Activated T-cell treated with anti-CD3 and anti-CD28 coated beads, Interleukin-2, amount 50 U/mL, for 1 hour (primary cell): ENCODE data around the gene ANKRD27.
"Not testable (repeated sequence)": the region's sequence is repeated elsewhere in the genome, so short reads cannot be mapped to it uniquely, and the experiment has no call there.

ENCODE experiments used
- DNase-seq: peaks from one replicate; pipeline ENCODE4 v3.0.0-alpha.2; 2020

ANKRD27 gene

DNA sequence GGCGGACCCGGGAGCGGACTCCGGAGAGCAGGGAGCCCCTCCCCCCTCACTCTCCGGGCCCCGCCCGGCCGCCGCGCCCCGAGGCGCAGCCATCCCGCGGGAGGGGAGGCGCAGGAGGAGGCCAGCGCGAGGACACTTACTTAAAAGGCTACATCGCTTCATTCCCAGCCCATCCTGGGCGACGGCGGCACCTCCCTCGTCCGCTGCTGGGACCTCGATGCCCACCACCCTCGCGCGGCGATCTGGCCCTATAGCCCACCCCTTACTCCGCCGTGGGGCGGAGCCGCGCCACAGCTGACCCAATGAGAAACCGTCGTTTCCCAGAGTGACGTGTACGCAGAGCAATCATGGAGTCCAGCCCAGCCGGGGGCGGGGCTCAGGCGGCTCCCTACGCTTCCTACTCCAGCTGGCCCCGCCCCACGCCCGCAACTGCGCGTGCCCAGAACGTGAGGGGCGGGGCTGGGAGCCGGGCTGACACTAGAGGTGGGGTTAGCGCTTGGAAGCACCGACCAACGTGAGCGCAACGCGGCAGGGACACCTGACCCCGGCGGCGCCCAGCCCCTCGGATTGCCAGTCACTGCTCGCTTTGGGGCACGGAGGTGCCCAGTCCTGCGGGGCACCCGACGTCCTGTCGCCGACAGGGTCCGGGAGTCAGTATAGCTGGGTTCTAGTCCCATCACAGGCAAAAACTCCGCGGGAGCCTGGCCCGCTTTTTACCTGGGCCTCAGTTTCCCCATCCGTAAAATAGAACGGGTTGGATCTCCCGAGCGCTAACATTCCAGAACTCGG, at the start of gene ANKRD27:
ANKRD27 (minus strand) TSS at position 250 of the 789 bp plus-strand sequence. CDS start 16,165 bp downstream, outside the sequence.
- peak; percentile 98 for DNase-seq

- DNase-seq, result no peak
Observed at GRCh38 chr19:32720936-32721250, 45.9 kb upstream of the ANKRD27 start.

DNA sequence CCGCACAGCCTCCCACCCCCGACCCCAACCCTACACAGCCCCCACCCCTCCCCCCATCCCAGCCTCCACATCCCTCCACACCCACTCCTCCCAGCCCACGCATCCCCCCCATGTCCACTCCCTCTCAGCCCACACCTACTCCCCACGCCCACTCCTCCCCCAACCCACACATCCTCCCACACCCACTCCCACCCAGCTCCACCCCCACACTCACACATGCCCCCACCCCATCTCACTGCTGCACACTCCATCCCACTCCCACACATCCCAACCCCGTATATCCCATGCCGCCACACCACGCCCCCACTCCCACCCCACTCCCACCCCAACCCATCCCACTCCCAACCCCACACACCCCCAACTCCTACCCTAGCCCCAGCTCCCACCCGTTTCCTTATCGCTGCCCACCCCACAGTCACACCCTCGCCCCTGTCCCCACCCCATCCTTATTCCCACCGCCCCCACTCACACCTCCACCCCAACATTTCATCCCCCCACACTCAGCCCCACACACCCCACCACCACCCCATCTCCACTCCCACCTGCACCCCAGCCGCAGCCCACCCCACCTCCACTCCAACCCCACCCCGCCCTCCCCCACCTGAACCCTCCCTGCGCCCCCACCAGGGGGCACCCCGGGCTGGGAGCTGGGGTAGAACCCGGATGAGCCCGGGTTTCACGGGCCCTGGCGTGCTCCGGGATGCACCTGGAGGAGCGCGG, 45.4 kb upstream of the ANKRD27 start:
- DNase-seq, result no peak

DNA sequence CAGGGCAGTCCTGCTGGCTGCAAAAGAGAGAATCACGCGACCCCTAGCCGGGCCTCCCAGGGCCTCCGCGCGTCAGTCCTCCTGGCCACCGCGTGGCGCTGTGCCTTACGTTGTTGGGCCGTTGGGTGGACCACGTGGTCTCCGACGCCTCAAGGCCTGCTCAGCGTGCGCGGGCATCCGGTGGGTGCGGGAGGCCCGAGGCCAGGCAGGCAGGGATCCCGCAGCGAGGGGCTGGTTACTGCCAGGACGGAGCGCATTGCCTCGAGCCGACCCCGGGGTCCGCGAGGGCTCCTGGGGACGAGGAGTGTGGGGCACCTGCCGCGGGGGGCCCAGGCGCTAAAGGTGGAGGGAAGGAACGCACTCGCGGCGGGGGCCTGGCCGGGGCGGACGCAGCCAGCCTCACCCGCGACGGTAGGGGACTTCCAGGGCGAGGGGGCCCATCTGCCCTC, 44.7 kb upstream of the ANKRD27 start, which contains the start of gene TDRD12:
TDRD12 (plus strand) TSS at position 157 of the 449 bp plus-strand sequence. CDS start 306 bp downstream, outside the sequence.
- DNase-seq, result no peak

DNA sequence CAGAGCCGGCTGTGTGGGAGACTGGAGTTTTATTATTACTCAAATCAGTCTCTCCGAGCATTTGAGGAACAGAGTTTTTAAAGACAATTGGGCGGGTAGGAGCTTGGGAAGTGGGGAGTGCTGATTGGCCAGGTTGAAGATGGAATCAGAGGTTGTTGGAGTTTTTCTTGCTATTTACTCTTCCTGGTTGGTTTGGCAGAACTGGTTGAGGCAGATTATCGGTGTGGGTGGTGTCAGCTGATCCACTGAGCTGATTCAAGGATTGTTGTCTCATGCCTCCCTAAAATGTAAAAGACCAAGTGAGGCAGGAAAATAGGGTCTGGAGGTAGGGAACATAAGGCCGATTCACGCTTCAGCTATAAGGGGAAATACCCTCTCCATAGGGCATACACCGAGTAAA, 43.3 kb upstream of the ANKRD27 start:
- DNase-seq, result no peak

DNA sequence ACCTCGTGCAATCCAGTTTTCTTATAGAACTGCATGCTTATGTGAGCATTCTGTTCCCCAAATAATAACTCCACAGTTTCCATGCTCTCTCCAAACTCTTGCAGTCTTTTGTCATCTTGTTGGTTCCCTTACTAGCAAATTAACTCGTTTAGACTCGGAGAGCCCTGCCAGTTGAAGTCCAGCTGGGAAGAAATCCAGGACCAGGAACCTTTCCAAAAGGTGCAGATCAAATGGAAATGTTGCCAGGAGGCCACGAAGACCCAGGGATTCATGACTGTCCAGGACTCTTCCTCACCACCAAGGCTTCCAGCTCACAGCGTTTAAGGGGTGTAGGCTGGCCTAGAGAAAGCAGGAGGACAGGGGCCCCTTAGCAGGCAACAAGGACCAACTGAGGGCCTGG, 42.5 kb upstream of the ANKRD27 start:
- no peak for DNase-seq

DNA sequence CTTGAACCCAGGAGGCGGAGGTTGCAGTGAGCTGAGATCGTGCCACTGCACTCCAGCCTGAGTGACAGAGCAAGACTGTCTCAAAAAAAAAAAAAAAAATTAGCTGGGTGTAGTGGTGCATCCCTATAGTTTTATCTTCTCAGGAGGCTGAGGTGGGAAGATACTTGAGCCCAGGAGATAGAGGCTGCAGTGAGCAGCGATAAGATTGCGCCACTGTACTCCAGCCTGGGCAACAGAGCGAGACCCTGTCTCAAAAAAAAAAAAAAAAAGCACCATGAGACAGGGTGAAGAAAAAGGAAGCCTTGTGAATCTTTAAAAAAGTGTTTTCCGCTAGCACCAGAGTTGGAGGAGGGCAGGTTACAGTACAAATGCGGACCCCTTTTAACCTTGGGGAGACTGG, 41.2 kb upstream of the ANKRD27 start:
- not testable (repeated sequence) for DNase-seq

DNA sequence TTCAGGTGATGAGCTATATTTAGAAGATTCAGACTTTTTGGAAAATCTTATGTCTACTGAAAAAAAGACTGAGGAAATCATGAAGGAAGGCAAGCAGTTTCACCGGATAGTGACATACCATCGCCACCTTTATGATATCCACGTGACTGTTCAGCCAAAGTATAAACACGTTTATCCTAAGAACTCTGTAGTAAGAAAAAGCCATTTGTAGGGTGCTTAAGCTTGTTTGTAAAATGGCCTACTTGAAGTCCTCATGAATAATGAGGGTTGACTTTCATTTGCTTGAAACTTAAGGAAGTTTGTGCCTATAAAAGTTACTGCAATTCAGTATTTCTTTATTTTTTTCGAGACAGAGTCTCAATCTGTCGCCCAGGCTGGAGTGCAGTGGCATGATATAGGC, 36.8 kb upstream of the ANKRD27 start:
- no peak for DNase-seq

GRCh38 chr19:32709032-32709431, 34.1 kb upstream of the ANKRD27 start:
- no peak for DNase-seq

- no peak for DNase-seq
Observed at GRCh38 chr19:32708457-32708856, 33.5 kb upstream of the ANKRD27 start.

DNA sequence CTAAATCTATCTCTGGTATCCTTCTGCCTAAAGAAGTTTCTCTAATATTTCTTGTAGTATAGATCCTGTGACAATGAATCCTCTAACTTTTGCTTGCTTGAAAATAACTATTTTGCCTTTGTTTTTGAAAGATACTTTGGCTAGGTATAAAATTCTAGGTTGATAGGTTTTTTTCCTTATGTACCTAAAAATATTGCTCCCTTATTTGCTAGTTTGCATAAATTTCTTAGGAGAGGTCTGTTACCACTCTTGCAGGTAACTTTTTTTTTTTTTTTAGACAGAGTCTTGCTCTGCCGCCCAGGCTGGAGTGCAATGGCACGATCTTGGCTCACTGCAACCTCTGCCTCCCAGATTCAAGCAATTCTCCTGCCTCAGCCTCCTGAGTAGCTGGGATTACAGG, 29.0 kb upstream of the ANKRD27 start:
- DNase-seq, result not testable (repeated sequence)

GRCh38 chr19:32702010-32702409, 27.0 kb upstream of the ANKRD27 start:
- DNase-seq, result no peak

DNA sequence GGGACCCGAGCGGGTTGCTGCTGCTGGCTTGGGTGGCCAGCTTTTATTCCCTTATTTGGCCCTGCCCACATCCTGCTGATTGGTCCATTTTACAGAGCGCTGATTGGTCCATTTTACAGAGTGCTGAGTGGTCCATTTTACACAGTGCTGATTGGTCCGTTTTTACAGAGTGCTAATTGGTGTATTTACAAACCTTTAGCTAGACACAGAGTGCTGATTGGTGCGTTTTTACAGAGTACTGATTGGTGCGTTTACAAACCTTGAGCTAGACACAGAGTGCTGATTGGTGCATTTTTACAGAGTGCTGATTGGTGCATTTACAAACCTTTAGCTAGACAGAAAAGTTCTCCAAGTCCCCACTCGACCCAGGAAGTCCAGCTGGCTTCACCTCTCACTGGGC, 25.1 kb upstream of the ANKRD27 start:
- not testable (repeated sequence) for DNase-seq

DNA sequence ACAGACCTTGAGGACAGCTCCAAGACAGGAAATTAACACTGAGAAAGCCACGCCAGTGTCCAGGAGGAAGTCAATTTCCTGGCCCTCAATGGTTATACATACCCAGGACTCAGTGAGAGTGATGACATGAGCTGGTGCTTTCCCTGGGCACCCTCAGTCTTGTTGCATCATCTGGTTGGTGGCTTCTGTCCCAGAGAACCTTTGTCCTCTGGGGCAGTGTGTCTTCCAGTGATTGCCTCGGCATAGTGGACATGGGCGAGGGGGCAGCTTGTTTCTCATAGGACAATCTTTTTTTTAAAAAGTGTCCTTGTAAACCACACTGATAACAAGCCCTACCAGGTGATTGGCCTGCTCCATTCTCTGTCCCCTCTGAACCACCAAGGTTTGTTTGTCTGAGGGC, 21.8 kb upstream of the ANKRD27 start:
- not testable (repeated sequence) for DNase-seq

- not testable (repeated sequence) for DNase-seq
Observed at GRCh38 chr19:32695506-32695905, 20.5 kb upstream of the ANKRD27 start.

GRCh38 chr19:32694851-32695250, 19.9 kb upstream of the ANKRD27 start:
- not testable (repeated sequence) for DNase-seq

GRCh38 chr19:32694316-32694715, 19.3 kb upstream of the ANKRD27 start:
- DNase-seq, result not testable (repeated sequence)

DNA sequence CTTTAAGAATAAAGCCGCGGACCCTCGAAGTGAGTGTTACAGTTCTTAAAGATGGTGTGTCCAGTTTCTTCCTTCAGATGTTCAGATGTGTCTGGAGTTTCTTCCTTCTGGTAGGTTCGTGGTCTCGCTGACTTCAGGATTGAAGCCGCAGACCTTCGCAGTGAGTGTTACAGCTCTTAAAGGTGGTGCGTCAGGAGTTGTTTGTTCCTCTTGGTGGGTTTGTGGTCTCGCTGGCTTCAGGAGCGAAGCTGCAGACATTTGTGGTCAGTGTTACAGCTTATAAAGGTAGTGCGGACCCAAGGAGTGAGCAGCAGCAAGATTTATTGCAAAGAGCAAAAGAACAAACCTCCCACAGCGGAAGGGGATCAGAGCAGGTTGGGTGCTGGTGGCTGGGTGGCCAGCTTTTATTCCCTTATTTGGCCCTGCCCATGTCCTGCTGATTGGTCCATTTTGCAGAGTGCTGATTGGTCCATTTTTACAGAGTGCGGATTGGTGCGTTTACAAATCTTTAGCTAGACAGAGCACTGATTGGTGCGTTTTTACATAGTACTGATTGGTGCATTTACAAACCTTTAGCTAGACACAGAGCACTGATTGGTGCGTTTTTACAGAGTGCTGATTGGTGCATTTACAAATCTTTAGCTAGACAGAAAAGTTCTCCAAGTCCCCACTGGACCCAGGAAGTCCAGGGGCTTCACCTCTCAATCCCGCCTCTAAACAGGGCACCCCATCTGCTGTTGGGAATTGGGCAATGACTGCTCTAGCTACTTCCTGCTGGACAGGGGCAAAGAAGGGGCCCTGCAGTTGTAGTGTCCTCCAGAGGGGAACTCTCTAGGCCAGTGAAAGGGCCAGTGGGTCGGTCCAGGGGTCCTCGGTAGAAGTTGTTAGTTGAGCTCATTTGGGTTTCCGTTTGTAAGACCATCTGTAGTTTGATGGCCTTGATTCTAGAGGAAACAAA, 18.4 kb upstream of the ANKRD27 start:
- DNase-seq, result peak; percentile 44

- DNase-seq, result no peak
Observed at GRCh38 chr19:32692727-32693061, 17.7 kb upstream of the ANKRD27 start.

DNA sequence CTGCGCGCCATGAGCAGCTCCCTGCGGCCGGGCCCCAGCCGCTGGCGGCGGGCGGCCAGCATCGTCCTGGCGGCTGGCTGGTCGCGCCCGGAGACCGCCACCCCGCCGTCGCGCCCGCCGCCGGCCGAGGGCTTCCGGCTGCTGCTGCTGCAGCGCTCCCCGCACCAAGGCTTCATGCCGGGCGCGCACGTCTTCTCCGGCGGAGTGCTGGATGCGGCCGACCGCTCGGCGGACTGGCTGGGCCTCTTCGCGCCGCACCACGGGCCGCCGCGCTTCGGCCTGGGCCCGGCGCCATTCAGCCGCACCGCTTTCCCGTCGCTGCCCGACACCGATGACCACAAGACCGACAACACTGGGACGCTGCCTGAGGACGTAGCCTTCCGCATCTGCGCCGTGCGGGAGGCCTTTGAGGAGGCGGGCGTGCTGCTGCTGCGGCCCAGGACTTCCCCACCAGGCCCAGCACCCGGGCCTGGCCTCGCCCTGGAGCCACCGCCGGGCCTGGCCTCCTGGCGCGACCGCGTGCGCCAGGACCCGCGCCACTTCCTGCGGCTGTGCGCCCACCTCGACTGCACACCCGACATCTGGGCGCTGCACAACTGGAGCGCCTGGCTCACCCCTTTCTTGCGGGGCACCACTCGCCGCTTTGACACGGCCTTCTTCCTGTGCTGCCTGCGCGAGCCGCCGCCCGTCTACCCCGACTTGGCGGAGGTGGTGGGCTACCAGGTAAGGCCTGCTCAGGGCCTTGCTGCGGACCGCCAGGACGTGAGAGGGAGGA, 17.2 kb upstream of the ANKRD27 start:
- DNase-seq, result peak; percentile 58

- DNase-seq, result peak; percentile 80
Observed at GRCh38 chr19:32691291-32691951, 16.4 kb upstream of the ANKRD27 start, which contains the start of gene NUDT19. Gene NUDT19, plus strand, starts transcription at chr19:32691821. Its CDS starts 140 bp downstream, at chr19:32691961.

GRCh38 chr19:32688311-32688710, 13.3 kb upstream of the ANKRD27 start:
- DNase-seq, result no peak
